ENCODE measurements around the gene HORMAD1. TPM values are rescaled to one million over a fixed set of nuclear protein-coding genes. Genes with fewer than 3 reads are reported as not detected.

Gene HORMAD1
- total RNA-seq, 1 experiment from 2014 or later: not detected

- Histone ChIP-seq H3K27me3 (ENCODE audit: insufficient read depth, low read depth) (no peaks in the 10 kb centered on the region), H3K4me2 (no peak overlapping the region), H3K4me3 (no peak overlapping the region), H3K79me2 (ENCODE audit: low read depth) (peaks cover 16% of the 10 kb centered on the region; the same call in 1 of the 2 replicates), H3K9me2 (ENCODE audit: insufficient read depth) (no peaks in the 10 kb centered on the region), H3K27ac (no peak overlapping the region), H3K4me1 (replicated peaks; ENCODE audit: insufficient read depth) (no peaks in the 10 kb centered on the region), H3K9me3 (ENCODE audit: insufficient read depth, low read depth) (no peaks in the 10 kb centered on the region), H4K20me1 (ENCODE audit: insufficient read depth) (peaks cover 13% of the 10 kb centered on the region; the same call in 1 of the 2 replicates), H3F3A (ENCODE audit: insufficient read depth, low read depth) (no peaks in the 10 kb centered on the region), H3K36me3 (ENCODE audit: low read depth) (peaks cover 47% of the 10 kb centered on the region), H2AFZ (no peak overlapping the region)
- POLR2A ChIA-PET (ENCODE audit: unreplicated experiment): interaction anchor here (0.7 kb wide), 1 partner anchor 109 kb away, joined by 6 read pairs; the partner anchor contains the start of gene MCL1
- no peak for TF ChIP-seq EZH2 (IDR thresholded peaks at IDR 0.05; ENCODE audit: low read depth)
- no peak for TF ChIP-seq CTCF (conservative IDR thresholded peaks at IDR 0.05)
- no peak for DNase-seq
- intact Hi-C loops (cut with micrococcal nuclease; ENCODE audit: unreplicated experiment): no loop called here
- BruUV-seq (replicated peaks): no TSS peak
- CTCF ChIA-PET: no interaction called here
These were observed 31.9 kb downstream of the HORMAD1 start for GRCh38 chr1:150688763-150689162.

GRCh38 chr1:150686275-150686674 lies 34.4 kb downstream of the HORMAD1 start:
- no peaks in the 10 kb centered on the region for H3K27me3 ChIP-seq (ENCODE audit: insufficient read depth, low read depth)
- no peak overlapping the region for H3K4me3 ChIP-seq
- BruUV-seq (replicated peaks): no TSS peak
- H2AFZ ChIP-seq: no peak overlapping the region
- H3F3A ChIP-seq (ENCODE audit: insufficient read depth, low read depth): peaks cover under 1% of the 10 kb centered on the region; the same call in 1 of the 2 replicates
- H3K9me3 ChIP-seq (ENCODE audit: insufficient read depth, low read depth): no peaks in the 10 kb centered on the region
- CTCF ChIA-PET: no interaction called here
- TF ChIP-seq CTCF (conservative IDR thresholded peaks at IDR 0.05): no peak
- TF ChIP-seq EZH2 (IDR thresholded peaks at IDR 0.05; ENCODE audit: low read depth): no peak
- peaks cover 34% of the 10 kb centered on the region for H3K36me3 ChIP-seq (ENCODE audit: low read depth)
- no peak overlapping the region for H3K4me2 ChIP-seq
- no peaks in the 10 kb centered on the region for H3K9me2 ChIP-seq (ENCODE audit: insufficient read depth)
- no peaks in the 10 kb centered on the region for H3K4me1 ChIP-seq (replicated peaks; ENCODE audit: insufficient read depth)
- no peak overlapping the region for H3K27ac ChIP-seq
- intact Hi-C loops (cut with micrococcal nuclease; ENCODE audit: unreplicated experiment): no loop called here
- DNase-seq: no peak
- H3K79me2 ChIP-seq (ENCODE audit: low read depth): peaks cover 13% of the 10 kb centered on the region; the same call in 1 of the 2 replicates
- peaks cover 13% of the 10 kb centered on the region; the same call in 1 of the 2 replicates for H4K20me1 ChIP-seq (ENCODE audit: insufficient read depth)
- POLR2A ChIA-PET (ENCODE audit: unreplicated experiment): no interaction called here

- ChIA-PET CTCF (no interaction called here), POLR2A (ENCODE audit: unreplicated experiment) (no interaction called here)
- BruUV-seq (replicated peaks): no TSS peak
- Histone ChIP-seq H3K36me3 (ENCODE audit: low read depth) (peaks cover 22% of the 10 kb centered on the region), H3K9me2 (ENCODE audit: insufficient read depth) (no peaks in the 10 kb centered on the region), H3K27me3 (ENCODE audit: insufficient read depth, low read depth) (no peaks in the 10 kb centered on the region), H2AFZ (no peak overlapping the region), H3F3A (ENCODE audit: insufficient read depth, low read depth) (peaks cover 5% of the 10 kb centered on the region; the same call in 1 of the 2 replicates), H3K9me3 (ENCODE audit: insufficient read depth, low read depth) (no peaks in the 10 kb centered on the region), H3K79me2 (ENCODE audit: low read depth) (peaks cover 19% of the 10 kb centered on the region), H3K4me3 (no peak overlapping the region), H3K27ac (no peak overlapping the region), H4K20me1 (ENCODE audit: insufficient read depth) (peaks cover 9% of the 10 kb centered on the region; the same call in 1 of the 2 replicates), H3K4me1 (replicated peaks; ENCODE audit: insufficient read depth) (no peaks in the 10 kb centered on the region), H3K4me2 (no peak overlapping the region)
- TF ChIP-seq EZH2 (IDR thresholded peaks at IDR 0.05; ENCODE audit: low read depth): no peak
- TF ChIP-seq CTCF (conservative IDR thresholded peaks at IDR 0.05): no peak
- no peak for DNase-seq
- intact Hi-C loops (cut with micrococcal nuclease; ENCODE audit: unreplicated experiment): no loop called here
These were observed 36.8 kb downstream of the HORMAD1 start for GRCh38 chr1:150683914-150684313.

All from PC-9 (cell line).